ENCODE data around the gene PPP1R14C.

PPP1R14C gene

GRCh38 chr6:150118627-150119026 lies 24.2 kb upstream of the PPP1R14C start:
- no peaks in the 10 kb centered on the region for H3K36me3 ChIP-seq
- H3K9me3 ChIP-seq (ENCODE audit: severe bottlenecking), result peaks cover 5% of the 10 kb centered on the region
- H3K27ac ChIP-seq, result no peak overlapping the region
- TF ChIP-seq, protein P1, sequence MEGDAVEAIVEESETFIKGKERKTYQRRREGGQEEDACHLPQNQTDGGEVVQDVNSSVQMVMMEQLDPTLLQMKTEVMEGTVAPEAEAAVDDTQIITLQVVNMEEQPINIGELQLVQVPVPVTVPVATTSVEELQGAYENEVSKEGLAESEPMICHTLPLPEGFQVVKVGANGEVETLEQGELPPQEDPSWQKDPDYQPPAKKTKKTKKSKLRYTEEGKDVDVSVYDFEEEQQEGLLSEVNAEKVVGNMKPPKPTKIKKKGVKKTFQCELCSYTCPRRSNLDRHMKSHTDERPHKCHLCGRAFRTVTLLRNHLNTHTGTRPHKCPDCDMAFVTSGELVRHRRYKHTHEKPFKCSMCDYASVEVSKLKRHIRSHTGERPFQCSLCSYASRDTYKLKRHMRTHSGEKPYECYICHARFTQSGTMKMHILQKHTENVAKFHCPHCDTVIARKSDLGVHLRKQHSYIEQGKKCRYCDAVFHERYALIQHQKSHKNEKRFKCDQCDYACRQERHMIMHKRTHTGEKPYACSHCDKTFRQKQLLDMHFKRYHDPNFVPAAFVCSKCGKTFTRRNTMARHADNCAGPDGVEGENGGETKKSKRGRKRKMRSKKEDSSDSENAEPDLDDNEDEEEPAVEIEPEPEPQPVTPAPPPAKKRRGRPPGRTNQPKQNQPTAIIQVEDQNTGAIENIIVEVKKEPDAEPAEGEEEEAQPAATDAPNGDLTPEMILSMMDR (IDR thresholded peaks at IDR 0.05; ENCODE audit: low read depth, low read length), result no peak
- no peaks in the 10 kb centered on the region for H3K27me3 ChIP-seq (ENCODE audit: insufficient read depth, low read depth, severe bottlenecking)
- no peak overlapping the region for H3K4me3 ChIP-seq (ENCODE audit: low read depth, low read length)
- no peak for DNase-seq

DNA sequence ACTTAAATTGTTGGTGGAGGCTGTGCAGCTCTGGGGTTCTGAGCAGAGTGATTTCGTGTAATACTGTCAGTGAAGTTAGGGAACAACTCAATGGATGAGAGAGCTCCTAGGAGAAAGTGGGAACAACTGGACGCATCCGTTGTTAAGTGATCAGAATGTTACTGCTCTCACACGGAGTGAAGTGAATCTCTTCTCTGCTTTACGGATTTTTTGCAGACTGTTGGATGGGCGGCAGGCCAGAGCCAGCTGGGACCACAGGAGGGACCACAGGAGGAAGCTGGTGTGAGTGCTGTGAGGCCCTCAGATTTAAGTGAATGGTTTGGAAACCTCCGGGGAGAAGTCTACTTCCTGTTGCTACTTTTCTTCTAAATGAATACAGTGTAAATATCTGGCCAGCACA lies 23.7 kb upstream of the PPP1R14C start:
- Histone ChIP-seq H3K27ac (no peak overlapping the region), H3K27me3 (ENCODE audit: insufficient read depth, low read depth, severe bottlenecking) (no peaks in the 10 kb centered on the region), H3K9me3 (ENCODE audit: severe bottlenecking) (peaks cover 5% of the 10 kb centered on the region), H3K36me3 (no peaks in the 10 kb centered on the region), H3K4me3 (ENCODE audit: low read depth, low read length) (no peak overlapping the region)
- TF ChIP-seq, protein P1 (IDR thresholded peaks at IDR 0.05; ENCODE audit: low read depth, low read length), result no peak
- no peak for DNase-seq

- Histone ChIP-seq H3K27me3 (ENCODE audit: insufficient read depth, low read depth, severe bottlenecking) (peaks cover 3% of the 10 kb centered on the region), H3K9me3 (ENCODE audit: severe bottlenecking) (no peaks in the 10 kb centered on the region), H3K36me3 (no peaks in the 10 kb centered on the region), H3K27ac (no peak overlapping the region), H3K4me3 (ENCODE audit: low read depth, low read length) (no peak overlapping the region)
- no peak for DNase-seq
- TF ChIP-seq, protein P1 (IDR thresholded peaks at IDR 0.05; ENCODE audit: low read depth, low read length), result no peak
Measured at GRCh38 chr6:150123645-150124044, 19.2 kb upstream of the PPP1R14C start.

DNA sequence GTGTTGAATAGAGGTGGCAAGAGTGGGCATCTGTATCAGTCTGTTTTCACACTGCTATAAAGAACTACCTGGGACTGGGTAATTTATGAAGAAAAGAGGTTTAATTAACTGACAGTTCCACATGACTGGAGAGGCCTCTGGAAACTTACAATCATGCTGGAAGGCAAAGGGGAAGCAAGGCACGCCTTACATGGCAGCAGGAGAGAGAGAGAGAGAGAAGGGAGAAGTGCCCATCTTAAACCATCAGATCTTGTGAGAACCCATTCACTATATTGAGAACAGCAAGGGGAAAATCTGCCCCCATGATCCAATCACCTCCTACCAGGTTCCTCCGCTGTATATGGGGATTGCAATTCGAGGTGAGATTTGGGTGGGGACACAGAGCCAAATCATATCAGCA lies 18.6 kb upstream of the PPP1R14C start:
- peaks cover 3% of the 10 kb centered on the region for H3K27me3 ChIP-seq (ENCODE audit: insufficient read depth, low read depth, severe bottlenecking)
- TF ChIP-seq, protein P1 (IDR thresholded peaks at IDR 0.05; ENCODE audit: low read depth, low read length), result no peak
- no peak overlapping the region for H3K4me3 ChIP-seq (ENCODE audit: low read depth, low read length)
- H3K9me3 ChIP-seq (ENCODE audit: severe bottlenecking), result no peaks in the 10 kb centered on the region
- DNase-seq, result no peak
- H3K36me3 ChIP-seq, result no peaks in the 10 kb centered on the region
- no peak overlapping the region for H3K27ac ChIP-seq

DNA sequence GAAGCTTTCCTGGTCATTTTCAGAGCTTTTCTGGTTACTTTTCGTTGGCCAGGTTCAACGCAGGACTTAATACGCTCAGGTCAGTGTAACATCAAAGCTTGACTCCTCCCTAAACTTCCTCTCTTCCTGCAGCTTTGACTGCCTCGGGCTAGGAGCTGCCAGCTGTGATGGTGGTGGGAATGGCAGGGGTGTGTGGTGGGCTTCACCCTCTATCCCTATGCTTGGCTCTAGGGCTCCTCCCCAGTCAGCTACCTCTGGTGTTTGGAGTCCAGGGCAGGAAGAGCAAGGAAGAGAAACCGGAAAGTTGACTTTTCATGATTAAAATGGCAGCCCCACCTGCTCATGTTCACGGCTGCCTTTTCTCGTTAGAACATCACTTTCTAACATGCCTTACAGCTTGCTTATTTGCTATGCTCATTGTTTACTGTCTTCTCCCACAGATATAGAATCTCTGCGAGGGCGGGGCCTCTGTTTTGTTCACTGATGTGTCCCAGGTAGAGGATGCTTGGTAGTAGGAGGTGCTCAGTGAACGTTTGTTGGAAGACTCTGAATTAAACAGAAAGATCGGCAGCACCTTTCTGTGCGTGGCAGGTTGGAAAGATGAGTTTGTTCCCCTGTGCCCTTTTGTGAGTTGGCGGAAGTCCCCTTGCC lies 16.1 kb upstream of the PPP1R14C start:
- Histone ChIP-seq H3K36me3 (no peaks in the 10 kb centered on the region), H3K4me3 (ENCODE audit: low read depth, low read length) (no peak overlapping the region), H3K27ac (no peak overlapping the region), H3K27me3 (ENCODE audit: insufficient read depth, low read depth, severe bottlenecking) (peaks cover 3% of the 10 kb centered on the region), H3K9me3 (ENCODE audit: severe bottlenecking) (no peaks in the 10 kb centered on the region)
- no peak for DNase-seq
- TF ChIP-seq, protein P1 (IDR thresholded peaks at IDR 0.05; ENCODE audit: low read depth, low read length), result no peak

- TF ChIP-seq, protein P1 (IDR thresholded peaks at IDR 0.05; ENCODE audit: low read depth, low read length), result no peak
- Histone ChIP-seq H3K36me3 (no peaks in the 10 kb centered on the region), H3K9me3 (ENCODE audit: severe bottlenecking) (no peaks in the 10 kb centered on the region), H3K27me3 (ENCODE audit: insufficient read depth, low read depth, severe bottlenecking) (peaks cover 3% of the 10 kb centered on the region), H3K27ac (no peak overlapping the region), H3K4me3 (ENCODE audit: low read depth, low read length) (no peak overlapping the region)
- no peak for DNase-seq
Measured at GRCh38 chr6:150128425-150128824, 14.4 kb upstream of the PPP1R14C start.
